HG03457 (cell line): Measurements from ENCODE around the gene MED25.

ENCODE experiments used
- ATAC-seq: cut with Tn5 transposase; IDR thresholded peaks from one replicate; pipeline ENCODE4 v1.9.1; 2021; ENCODE audit warnings: moderate number of reproducible peaks; ENCODE audit not compliant: unreplicated experiment

MED25 gene

GRCh38 chr19:49840736-49841249 is 22.7 kb downstream of the MED25 start:
- ATAC-seq: no peak

GRCh38 chr19:49843265-49843664 is 25.2 kb downstream of the MED25 start:
- ATAC-seq: no peak

DNA sequence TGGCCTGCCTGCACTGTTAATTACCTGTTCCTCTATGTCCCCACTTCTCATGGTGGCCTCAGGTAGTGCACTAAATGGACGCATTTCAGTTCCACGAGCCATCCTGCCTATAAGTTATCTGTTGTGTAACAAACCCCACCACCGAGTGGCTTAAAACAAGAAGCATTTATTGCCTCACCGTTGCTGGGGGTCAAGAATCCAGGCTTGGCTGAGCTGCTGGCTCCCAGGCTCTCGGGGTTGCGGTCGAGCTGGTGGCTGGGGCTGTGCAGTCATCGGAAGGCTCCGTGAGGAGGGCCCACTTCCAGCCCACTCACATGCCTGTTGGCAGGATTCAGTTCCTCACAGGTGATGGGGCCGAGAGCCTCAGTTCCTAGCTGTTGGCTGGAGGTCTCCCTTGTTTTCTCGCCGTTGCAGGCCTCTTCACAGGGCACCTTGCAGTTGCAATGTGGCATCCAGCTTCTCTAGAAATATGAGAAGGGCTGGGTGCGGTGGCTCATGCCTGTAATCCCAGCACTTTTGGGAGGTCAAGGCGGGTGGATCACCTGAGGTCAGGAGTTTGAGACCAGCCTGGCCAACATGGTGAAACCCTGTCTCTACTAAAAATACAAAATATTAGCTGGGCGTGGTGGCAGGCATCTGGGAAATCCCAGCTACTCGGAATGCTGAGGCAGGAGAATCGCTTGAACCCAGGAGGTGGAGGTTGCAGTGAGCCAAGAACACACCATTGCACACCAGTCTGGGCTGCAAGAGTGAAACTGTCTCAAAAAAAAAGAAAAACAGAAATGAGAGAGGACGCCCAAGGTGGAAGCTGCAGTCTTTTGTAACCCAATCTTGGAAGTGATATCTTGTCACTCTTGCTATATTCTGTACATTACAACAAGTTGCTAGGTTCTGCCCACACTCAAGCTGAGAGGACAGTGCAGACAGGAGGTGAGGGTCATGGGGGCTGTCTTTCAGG is 26.3 kb downstream of the MED25 start:
- ATAC-seq: no peak

DNA sequence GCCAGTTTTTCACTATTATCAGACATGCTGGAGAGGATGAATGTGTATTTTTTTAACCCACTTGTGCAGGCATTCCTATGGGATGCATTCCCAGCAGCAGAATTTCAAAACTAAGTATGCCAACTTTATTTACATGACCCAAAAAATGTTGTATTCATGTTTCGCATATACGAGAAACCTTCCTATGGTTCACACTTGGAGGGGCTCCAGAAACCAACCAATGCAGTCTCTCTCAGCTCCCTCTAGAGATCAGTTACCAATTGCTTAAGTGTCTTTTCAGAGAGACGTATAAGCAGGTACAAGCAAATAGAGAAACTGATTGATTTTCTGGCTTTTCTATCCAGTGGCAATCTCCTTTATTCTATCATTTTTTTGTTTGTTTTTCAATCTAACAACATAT is 27.3 kb downstream of the MED25 start:
- no peak for ATAC-seq

DNA sequence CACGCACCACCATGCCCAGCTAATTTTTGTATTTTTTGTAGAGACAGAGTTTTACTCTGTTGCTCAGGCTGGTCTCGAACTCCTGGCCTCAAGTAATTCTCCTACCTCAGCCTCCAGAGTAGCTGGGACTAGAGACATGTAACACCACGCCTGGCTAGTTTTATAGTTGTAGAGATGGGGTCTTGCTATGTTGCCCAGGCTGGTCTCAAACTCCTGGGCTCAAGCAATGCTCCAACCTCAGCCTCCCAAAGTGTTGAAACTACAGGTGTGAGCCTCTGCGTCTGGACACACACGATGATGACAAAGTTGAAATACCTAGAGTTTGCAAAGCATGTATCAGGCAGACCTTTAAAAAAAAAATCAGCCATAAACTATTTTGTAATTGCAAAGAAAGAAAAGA is 28.3 kb downstream of the MED25 start:
- ATAC-seq: no peak

GRCh38 chr19:49847731-49848696 is 29.9 kb downstream of the MED25 start:
- ATAC-seq: no peak

- ATAC-seq: no peak
Measured at GRCh38 chr19:49848938-49849337, 30.8 kb downstream of the MED25 start.

- ATAC-seq: no peak
Measured at GRCh38 chr19:49849433-49850220, 31.5 kb downstream of the MED25 start.

DNA sequence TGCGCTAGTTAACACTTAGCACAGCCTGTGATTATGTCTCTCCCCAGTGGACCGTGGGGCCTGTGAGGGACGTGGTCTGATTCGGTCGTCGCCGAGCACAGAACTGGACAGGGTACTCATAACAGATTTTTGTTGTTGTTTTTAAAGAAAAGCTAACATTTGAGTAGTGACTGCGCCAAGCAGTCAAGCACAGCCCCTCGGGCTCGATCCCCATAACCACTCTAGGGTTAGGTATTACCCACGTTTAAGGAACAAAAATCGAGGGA is 32.1 kb downstream of the MED25 start:
- ATAC-seq: no peak

DNA sequence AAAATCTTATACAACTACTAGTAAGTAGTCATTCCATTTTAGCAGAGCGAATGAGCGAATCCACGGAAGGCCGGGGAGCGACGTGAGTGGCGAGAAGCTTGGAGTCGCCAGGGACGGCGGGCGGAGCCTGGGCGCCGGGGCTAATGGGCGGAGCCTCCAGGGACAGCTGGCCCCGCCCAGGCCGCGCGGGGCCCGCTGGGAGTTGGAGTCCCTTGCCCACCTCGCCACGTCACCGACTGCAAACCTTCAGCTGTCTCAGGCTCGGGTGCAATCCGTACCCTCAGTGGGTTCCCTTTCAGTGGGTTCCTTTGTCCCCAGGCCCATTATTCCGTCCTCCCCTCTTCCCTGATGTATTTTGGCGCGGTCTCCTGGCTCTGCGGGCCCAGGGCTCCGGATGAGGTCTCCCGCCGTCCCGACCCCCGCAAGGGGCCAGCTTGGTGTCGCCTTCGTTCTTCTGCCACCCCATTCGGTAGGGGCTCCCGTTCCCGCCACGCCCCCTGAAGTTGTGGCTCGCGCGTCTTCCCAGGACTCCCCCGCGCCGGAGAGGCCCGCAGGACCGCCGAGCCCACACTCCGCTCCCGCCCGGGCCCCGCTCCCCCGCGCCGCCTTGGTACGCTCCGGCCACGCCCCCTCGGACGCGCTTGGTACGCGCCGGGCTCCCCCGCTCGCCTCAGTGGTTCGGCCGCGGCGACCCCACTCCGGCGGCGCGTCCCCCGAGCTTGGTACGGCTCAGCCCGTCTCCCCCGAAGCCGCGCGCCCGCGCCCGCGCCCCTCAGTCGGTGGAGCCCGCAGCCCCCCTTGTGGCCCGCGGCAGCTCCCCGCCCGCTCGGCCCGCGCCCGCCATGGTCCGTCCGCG is 32.6 kb downstream of the MED25 start, which contains the start of gene PTOV1:
Gene PTOV1 (plus strand): TSS at position 673 of the 856 bp plus-strand sequence.
- peak; percentile 42 for ATAC-seq

GRCh38 chr19:49851456-49852259 is 33.6 kb downstream of the MED25 start:
- no peak for ATAC-seq

- ATAC-seq: no peak
Measured at GRCh38 chr19:49852631-49853126, 34.6 kb downstream of the MED25 start.

DNA sequence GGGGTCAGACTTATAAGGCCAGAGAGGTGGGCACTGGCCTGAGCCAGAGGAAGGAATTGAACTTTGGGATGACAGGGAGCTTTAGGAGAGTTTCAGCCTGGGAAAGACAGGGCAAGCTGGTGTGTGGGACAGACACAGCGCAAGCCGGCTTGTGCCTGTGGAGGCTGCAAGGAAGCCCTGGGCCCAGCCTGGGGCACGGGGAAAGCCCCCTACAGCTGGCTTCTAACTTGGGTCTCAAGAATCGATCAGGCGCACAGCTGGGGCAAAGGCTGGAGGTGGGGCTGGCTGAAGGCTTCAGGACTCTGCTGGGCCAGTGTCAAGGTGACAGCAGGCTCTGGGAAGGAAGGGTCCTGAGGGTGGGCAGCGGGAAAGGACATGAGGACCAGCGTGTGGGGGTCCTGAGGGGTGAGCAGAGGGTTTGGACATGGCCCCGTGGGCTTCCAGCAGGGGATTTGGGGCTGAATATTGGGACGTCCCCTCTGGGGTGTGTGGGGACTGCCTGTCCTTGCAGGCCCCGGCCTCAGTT is 35.8 kb downstream of the MED25 start:
- no peak for ATAC-seq

DNA sequence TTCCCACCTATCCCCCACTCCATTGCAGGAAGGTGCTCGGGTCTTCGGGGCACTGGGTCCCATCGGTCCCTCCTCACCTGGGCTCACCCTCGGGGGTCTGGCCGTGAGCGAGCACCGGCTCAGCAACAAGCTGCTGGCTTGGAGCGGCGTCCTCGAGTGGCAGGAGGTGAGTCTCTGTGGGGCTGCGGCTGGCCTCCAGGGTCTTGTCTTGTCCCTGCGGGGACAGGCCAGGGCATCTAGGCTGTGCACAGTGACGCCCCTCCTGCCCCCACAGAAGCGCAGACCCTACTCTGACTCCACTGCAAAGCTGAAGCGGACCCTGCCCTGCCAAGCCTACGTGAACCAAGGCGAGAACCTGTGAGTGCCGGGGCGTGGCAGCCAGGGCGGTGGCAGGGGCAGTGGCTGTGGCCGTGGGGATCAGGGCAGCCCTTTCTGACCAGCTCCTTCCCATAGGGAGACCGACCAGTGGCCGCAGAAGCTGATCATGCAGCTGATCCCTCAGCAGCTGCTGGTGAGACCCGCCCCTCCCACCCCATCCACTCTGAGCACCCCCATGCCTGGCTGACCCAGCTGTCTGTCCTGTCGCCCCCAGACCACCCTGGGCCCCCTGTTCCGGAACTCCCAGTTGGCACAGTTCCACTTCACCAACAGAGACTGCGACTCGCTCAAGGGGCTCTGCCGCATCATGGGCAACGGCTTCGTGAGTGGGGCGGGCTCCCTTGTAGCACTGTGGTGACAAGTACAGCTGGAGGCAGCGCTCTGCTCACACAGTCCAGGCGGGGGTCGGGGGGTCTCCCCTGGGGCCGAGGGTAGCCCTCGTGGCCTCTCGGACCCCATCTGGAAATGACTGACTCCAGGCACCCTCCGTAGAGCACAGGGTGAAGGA is 36.5 kb downstream of the MED25 start:
- ATAC-seq: no peak

DNA sequence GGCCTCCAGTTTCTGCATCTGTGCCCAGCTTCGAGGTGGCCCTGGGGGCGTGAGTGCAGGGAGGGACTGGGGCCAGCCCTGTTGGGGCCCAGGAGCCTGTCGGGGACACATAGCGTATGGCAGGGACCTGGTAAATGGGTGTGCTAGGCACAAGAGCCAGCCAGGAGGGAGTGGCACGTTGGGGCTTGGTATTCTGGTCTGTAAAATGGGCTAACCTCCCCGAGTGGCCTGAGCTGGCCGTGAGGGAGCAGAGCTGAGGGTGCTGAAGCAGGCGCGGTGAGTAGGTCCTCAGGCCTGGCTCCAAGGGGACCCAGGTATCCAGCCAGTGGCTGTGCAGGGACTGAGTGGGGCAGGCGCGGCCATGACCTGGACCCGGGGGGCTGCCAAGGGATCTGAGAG is 37.2 kb downstream of the MED25 start:
- no peak for ATAC-seq

DNA sequence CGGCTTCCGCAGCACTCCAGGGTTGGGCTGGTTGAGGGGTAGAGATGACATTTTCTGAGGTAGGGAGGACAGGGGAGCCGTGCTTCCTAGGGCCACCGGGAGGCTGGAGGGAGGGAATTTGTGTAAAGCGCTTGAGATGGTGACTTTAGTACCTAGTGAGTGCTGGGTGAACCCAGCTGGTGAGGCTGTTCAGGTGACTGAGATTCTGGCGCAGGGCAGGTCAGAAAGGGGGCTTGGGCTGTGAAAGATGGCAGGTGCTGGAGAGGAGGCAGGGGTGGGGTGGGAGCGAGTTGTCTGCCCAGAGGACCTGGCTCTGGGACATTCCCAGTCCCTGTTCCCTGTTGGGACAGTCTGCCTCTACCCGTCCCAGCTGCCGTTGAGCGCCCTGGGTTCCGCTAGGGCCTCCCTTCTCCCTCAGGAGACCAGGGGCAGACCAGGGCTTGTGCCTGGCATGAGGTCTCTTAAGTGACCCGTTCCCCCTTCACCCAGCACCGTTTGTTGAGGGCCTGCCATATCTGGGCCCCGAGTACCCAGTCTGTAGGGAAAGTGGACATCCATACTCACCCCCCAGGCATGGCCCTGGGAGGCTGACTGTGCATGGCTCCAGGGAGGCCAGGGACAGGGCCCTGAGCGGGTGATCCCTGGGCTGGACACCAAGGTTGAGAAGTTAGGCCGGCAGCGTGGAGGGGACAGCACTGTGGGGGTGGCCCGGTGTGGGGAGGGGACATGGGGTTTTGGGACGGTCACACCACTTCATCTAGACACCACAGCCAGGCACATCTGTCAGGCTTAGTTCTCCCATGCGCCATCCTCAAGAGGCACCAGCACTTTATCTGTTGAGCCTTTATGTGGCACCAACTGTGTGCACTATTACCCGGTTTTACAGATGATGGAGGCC is 37.8 kb downstream of the MED25 start:
- ATAC-seq: no peak
